Measurements from ENCODE around the gene SLC35F4. TPM values are rescaled to one million over a fixed set of nuclear protein-coding genes. Genes with fewer than 3 reads are reported as not detected.

SLC35F4 gene
- total and polyA plus RNA-seq, 10 of the 15 experiments (the other 5 are each of a cell fraction or from before 2014, with no cell fraction given) = 0.06 to 0.30 TPM; not detected in 8

- in situ Hi-C loops (cut with MboI) = no loop called here
- DNase-seq (ENCODE audit: low read depth, low spot score) (no peak), FAIRE-seq (no peak), ATAC-seq (peak; percentile 80)
- ChIA-PET RAD21 (ENCODE audit: unreplicated experiment) (no interaction called here), POLR2A (no interaction called here), CTCF (interaction anchor here (0.7 kb wide), 1 partner anchor 10 kb away, joined by 3 read pairs; no protein-coding TSS in a partner anchor), SMC1A (ENCODE audit: uncharacterized antibody, unreplicated experiment) (interaction anchor here (1.0 to 1.2 kb wide), 4 partner anchors 9 to 153 kb away, joined by 3 to 4 read pairs (median 3); no protein-coding TSS in a partner anchor)
- Histone ChIP-seq H3K4me2 (ENCODE audit: control insufficient read depth, insufficient read depth) (no peak overlapping the region), H3K36me3 (ENCODE audit: control insufficient read depth in 2 of 2, insufficient read depth in 2 of 2, low read length in 1 of 2) (no peaks in the 10 kb centered on the region), H3K9me3 (replicated peaks; ENCODE audit: control insufficient read depth, insufficient read depth, low read length) (no peaks in the 10 kb centered on the region), H4K20me1 (ENCODE audit: control insufficient read depth, insufficient read depth) (no peaks in the 10 kb centered on the region), H2AFZ (ENCODE audit: control insufficient read depth, low read depth, low read length) (no peak overlapping the region), H3K79me2 (ENCODE audit: control insufficient read depth, insufficient read depth, low read length) (no peaks in the 10 kb centered on the region), H3K27me3 (replicated peaks in 1 of 2; ENCODE audit: control insufficient read depth in 2 of 2, insufficient read depth in 2 of 2, low read length in 1 of 2) (no peaks in the 10 kb centered on the region), H3K4me3 (no peak overlapping the region), H3K9ac (ENCODE audit: control insufficient read depth, insufficient read depth, low read length) (no peak overlapping the region), H3K27ac (ENCODE audit: control insufficient read depth, insufficient read depth) (no peak overlapping the region), H3K4me1 (ENCODE audit: control insufficient read depth, insufficient read depth, low read length) (no peaks in the 10 kb centered on the region)
- TF ChIP-seq MXI1 (IDR thresholded peaks at IDR 0.05; ENCODE audit: low read depth, low read length) (no peak), BHLHE40 (IDR thresholded peaks at IDR 0.05; ENCODE audit: borderline replicate concordance in 1 of 2, low read depth in 2 of 2, low read length in 1 of 2) (peak in 1 of 2 experiments; percentile 69; a peak in 2 of 4 replicates), MTA2 (IDR thresholded peaks at IDR 0.05; ENCODE audit: low read depth) (0 out of 2 replicates have a peak, but pooled peaks have one; percentile 16), RELA (IDR thresholded peaks at IDR 0.05; ENCODE audit: borderline replicate concordance, partially characterized antibody) (no peak)
- no TSS peak for BruUV-seq (replicated peaks)
- intact Hi-C loops (cut with micrococcal nuclease; ENCODE audit: unreplicated experiment) = no loop called here
- 29% methylated on average over 5 of the region's 5 CpGs for WGBS (ENCODE audit: insufficient coverage, insufficient replicate concordance, low lambda C conversion rate, missing lambda C conversion rate)
Observed at GRCh38 chr14:57657487-57657886, 208.4 kb downstream of the SLC35F4 start.

- TF ChIP-seq EP300 (IDR thresholded peaks at IDR 0.05; ENCODE audit: borderline replicate concordance in 1 of 2, control insufficient read depth in 1 of 2, low read depth in 2 of 2, low read length in 2 of 2) = no peak
- no peak for TF ChIP-seq ZNF217 (IDR thresholded peaks at IDR 0.05)
- no peak for TF ChIP-seq RB1 (IDR thresholded peaks at IDR 0.05; ENCODE audit: borderline replicate concordance)
- no peak for TF ChIP-seq TCF3 (IDR thresholded peaks at IDR 0.05; ENCODE audit: borderline replicate concordance, insufficient read depth, low read depth, low read length)
- no peak for TF ChIP-seq GABPA (IDR thresholded peaks at IDR 0.05; ENCODE audit: low read depth)
- intact Hi-C loops (cut with micrococcal nuclease; ENCODE audit: unreplicated experiment) (no loop called here), in situ Hi-C loops (cut with MboI) (no loop called here)
- SMC1A ChIA-PET (ENCODE audit: uncharacterized antibody, unreplicated experiment) = interaction anchor here (1.0 kb wide), 2 partner anchors 16 to 154 kb away, joined by 3 read pairs; no protein-coding TSS in a partner anchor
- DNase-seq (ENCODE audit: low read depth, low spot score) (no peak), ATAC-seq (no peak), FAIRE-seq (no peak)
- Histone ChIP-seq H3K9me3 (replicated peaks; ENCODE audit: control insufficient read depth, insufficient read depth, low read length) (no peaks in the 10 kb centered on the region), H4K20me1 (ENCODE audit: control insufficient read depth, insufficient read depth) (no peaks in the 10 kb centered on the region), H3K27ac (ENCODE audit: control insufficient read depth, insufficient read depth) (no peak overlapping the region), H3K27me3 (replicated peaks in 1 of 2; ENCODE audit: control insufficient read depth in 2 of 2, insufficient read depth in 2 of 2, low read length in 1 of 2) (no peaks in the 10 kb centered on the region), H2AFZ (ENCODE audit: control insufficient read depth, low read depth, low read length) (no peak overlapping the region), H3K36me3 (ENCODE audit: control insufficient read depth in 2 of 2, insufficient read depth in 2 of 2, low read length in 1 of 2) (no peaks in the 10 kb centered on the region), H3K9ac (ENCODE audit: control insufficient read depth, insufficient read depth, low read length) (no peak overlapping the region), H3K4me1 (ENCODE audit: control insufficient read depth, insufficient read depth, low read length) (no peaks in the 10 kb centered on the region), H3K79me2 (ENCODE audit: control insufficient read depth, insufficient read depth, low read length) (no peaks in the 10 kb centered on the region), H3K4me2 (ENCODE audit: control insufficient read depth, insufficient read depth) (no peak overlapping the region), H3K4me3 (no peak overlapping the region)
- POLR2A ChIA-PET = no interaction called here
- RAD21 ChIA-PET (ENCODE audit: unreplicated experiment) = no interaction called here
- no TSS peak for BruUV-seq (replicated peaks)
- WGBS (ENCODE audit: insufficient coverage, insufficient replicate concordance, low lambda C conversion rate, missing lambda C conversion rate) = 33% methylated on average over 3 of the region's 3 CpGs
- CTCF ChIA-PET = interaction anchor here (0.6 to 0.7 kb wide), 2 partner anchors 9 to 511 kb away, joined by 3 read pairs; no protein-coding TSS in a partner anchor
Observed at GRCh38 chr14:57656853-57657252, 209.0 kb downstream of the SLC35F4 start.
